Mucosa of descending colon (tissue), 3 donors: ENCODE results near the gene PTPRE. TPM values are rescaled to one million over a fixed set of nuclear protein-coding genes. Genes with fewer than 3 reads are reported as not detected.

Experiments
- ATAC-seq: fragments of 200-7000 bp; cut with Tn5 transposase; one replicate; pipeline ENCODE4 v1.9.1; 2020; ENCODE audit warnings: mild to moderate bottlenecking, moderate library complexity
- DNase-seq, 3 donors: peaks; one replicate each; pipeline ENCODE4 v3.0.0-alpha.2; 2020
- H3K36me3 ChIP-seq: fragments of 200-600 bp; one replicate; pipeline ENCODE4 v1.8.0; 2021; ENCODE audit warnings: low read depth, mild to moderate bottlenecking
- H3K4me1 ChIP-seq: fragments of 200-600 bp; one replicate; pipeline ENCODE4 v1.8.0; 2021; ENCODE audit warnings: low read depth, mild to moderate bottlenecking
- H3K4me3 ChIP-seq: fragments of 200-600 bp; one replicate; pipeline ENCODE4 v1.8.0; 2021; ENCODE audit warnings: mild to moderate bottlenecking
- H3K9me3 ChIP-seq: fragments of 200-600 bp; one replicate; pipeline ENCODE4 v1.8.0; 2021; ENCODE audit warnings: mild to moderate bottlenecking
- CTCF ChIP-seq: fragments of 200-600 bp; IDR thresholded peaks from one replicate; pipeline ENCODE4 v1.8.0; 2022; ENCODE audit warnings: antibody characterized with exemption, mild to moderate bottlenecking
- intact Hi-C, 2 donors: fragments of 100-400 bp; cut with DNase I in 1 of 2; cut with micrococcal nuclease in 1 of 2; formaldehyde crosslinking; loops; one replicate each; pipeline versions ENCODE4 v1.11.0 to v1.11.1; 2022; cut with DNase I, micrococcal nuclease
- total RNA-seq, 3 donors: library from RNA; stranded (reverse); fragmentation: NEBNext Ultra II Directional in 2 of 3; extraction: Animal tissue kit (Norgen Biotek cat#: 25700) in 2 of 3; gene quantifications; one replicate each; pipeline versions ENCODE4 v1.2.1 to v1.2.4, GENCODE V29; 2021 to 2023
- donor health status: DM: no; HTN: no; CAD: no; lungs with moderate emphysema.
- donor health status: DM: no; HTN: no; CAD: no.
- donor health status: DM: no; HTN: yes; CAD: no.

The PTPRE gene
- total RNA-seq, 3 donors from 2014 or later, result 28.8 to 33.6 (median 32.5) TPM

DNA sequence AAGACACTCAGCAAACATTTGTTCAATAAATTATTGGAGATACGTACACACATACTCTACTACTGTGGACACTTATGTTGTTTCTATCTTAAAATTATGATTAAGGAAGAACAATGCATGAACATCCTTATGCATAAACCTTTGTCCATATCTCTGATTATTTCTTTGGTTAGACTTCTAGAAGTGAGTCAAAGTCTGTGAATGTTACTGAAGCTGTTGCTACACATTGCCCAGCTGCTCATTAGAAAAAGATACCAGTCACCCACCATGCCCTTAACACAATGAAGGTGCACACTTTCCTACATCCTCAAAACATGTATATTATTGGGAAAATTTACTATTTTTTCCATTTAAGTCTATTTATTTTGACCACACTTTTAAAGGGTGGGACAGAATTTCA lies 12.8 kb upstream of the PTPRE start:
- Histone ChIP-seq H3K4me1 (peaks cover 11% of the 10 kb centered on the region), H3K36me3 (no peaks in the 10 kb centered on the region), H3K4me3 (no peak overlapping the region), H3K9me3 (no peaks in the 10 kb centered on the region)
- no peak for TF ChIP-seq CTCF
- intact Hi-C loops, result no loop called here
- no peak for ATAC-seq
- no peak for DNase-seq

- ATAC-seq, result no peak
- no peak for DNase-seq
- no peak for TF ChIP-seq CTCF
- H3K4me1 ChIP-seq, result peaks cover 8% of the 10 kb centered on the region
- H3K9me3 ChIP-seq, result no peaks in the 10 kb centered on the region
- no peak overlapping the region for H3K4me3 ChIP-seq
- intact Hi-C loops, result no loop called here
- no peaks in the 10 kb centered on the region for H3K36me3 ChIP-seq
Observed at GRCh38 chr10:127896590-127896989, 10.3 kb upstream of the PTPRE start.

DNA sequence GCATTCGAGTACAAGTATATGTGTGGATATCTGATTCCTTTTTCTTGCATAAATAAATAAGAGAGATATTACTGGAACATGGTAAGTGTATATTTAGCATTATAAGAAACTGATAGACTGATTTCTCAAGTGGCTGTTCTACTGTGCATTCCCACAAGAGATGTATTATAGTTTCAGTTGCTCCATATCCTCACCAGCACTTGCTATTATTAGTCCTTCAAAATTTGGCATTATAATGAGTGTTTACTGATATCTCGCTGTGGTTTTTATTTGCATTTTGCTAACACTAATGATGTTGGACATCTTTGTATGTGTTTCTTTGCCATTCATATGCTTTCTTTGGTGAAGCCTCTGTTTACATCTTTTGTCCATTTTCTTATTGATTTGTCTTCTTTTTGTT lies 9.7 kb upstream of the PTPRE start:
- H3K4me3 ChIP-seq, result no peak overlapping the region
- ATAC-seq, result no peak
- no peaks in the 10 kb centered on the region for H3K9me3 ChIP-seq
- TF ChIP-seq CTCF, result no peak
- peaks cover 8% of the 10 kb centered on the region for H3K4me1 ChIP-seq
- intact Hi-C loops, result no loop called here
- H3K36me3 ChIP-seq, result no peaks in the 10 kb centered on the region
- no peak for DNase-seq

DNA sequence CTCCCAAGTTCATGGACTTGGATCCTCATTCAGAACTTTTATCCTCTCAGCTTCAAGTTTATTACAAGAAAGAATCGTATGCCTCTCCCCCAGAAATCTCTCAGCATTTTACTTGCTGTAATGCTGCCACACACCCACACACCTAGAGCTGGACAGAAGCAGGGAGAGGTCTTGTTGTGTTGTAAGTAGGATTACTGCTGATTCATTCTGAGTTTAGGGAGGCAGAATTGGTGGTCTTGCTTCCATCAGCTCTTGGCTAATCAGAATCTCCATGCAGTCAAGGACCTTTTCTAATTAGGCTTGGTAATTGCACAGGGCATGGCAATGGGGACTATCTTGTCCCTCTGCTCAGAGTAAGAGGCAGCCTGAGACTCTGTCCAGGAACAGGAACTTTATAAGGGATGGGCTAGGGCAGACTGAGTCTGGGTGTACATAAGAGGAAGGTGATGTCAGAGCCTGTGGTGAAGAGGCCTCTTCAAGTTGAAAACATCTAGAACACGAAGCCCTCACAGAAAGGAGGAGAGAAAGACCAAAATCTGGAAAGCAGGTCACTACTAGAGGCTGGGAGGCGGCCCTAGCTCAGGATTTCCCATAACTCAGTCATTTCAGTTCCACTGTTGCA lies 7.0 kb upstream of the PTPRE start:
- no peak for TF ChIP-seq CTCF
- peak; percentile 73 for ATAC-seq
- Histone ChIP-seq H3K4me1 (peaks cover 5% of the 10 kb centered on the region), H3K36me3 (no peaks in the 10 kb centered on the region), H3K9me3 (no peaks in the 10 kb centered on the region), H3K4me3 (no peak overlapping the region)
- DNase-seq, result peak in 1 of 3 donors; percentile 34
- intact Hi-C loops, result loop anchor here in 1 of 2 donors (10.0 kb wide), 1 partner anchor 115 kb away; no protein-coding TSS in a partner anchor

DNA sequence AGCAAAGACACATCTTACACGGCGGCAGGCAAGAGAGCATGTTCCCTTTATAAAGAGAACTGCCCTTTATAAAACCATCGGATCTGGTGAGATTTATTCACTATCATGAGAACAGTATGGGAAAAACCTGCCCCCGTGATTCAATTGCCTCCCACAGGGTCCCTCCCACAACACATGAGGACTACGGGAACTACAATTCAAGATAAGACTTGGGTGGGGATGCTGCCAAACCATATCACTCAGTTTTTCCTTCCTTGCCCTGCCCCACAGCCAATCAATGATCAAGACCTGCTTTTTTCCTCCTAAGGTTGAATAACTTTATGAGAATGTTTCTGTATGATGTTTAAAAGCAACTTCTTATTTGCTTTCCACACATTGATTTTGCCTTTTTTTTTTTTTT lies 3.1 kb upstream of the PTPRE start:
- peaks cover 29% of the 10 kb centered on the region for H3K4me1 ChIP-seq

More for the DNA sequence above, 3.1 kb upstream of the PTPRE start:
- H3K9me3 ChIP-seq, result no peaks in the 10 kb centered on the region
- DNase-seq (peak in 1 of 3 donors; percentile 60), ATAC-seq (peak; percentile 41)
- TF ChIP-seq CTCF, result no peak
- H3K36me3 ChIP-seq, result no peaks in the 10 kb centered on the region
- no peak overlapping the region for H3K4me3 ChIP-seq
- intact Hi-C loops, result loop anchor here in 1 of 2 donors (10.0 kb wide), 1 partner anchor 111 kb away; no protein-coding TSS in a partner anchor
